ENCODE data around the gene DENND6A.
"Not testable (repeated sequence)": the region's sequence is repeated elsewhere in the genome, so short reads cannot be mapped to it uniquely, and the experiment has no call there.

- TF ChIP-seq CTCF, POLR2A (IDR thresholded peaks at IDR 0.05): not testable (repeated sequence)
These were observed 81.0 kb downstream of the DENND6A start for GRCh38 chr3:57611870-57612269.

Data from testis (tissue), 2 donors.